HG03378 (cell line): ENCODE results near the gene PPP1R9A.
A peak's percentile ranks its signal among the peaks of the same experiment; 100 is the strongest.

Experiments
- ATAC-seq: cut with Tn5 transposase; IDR thresholded peaks from one replicate; pipeline ENCODE4 v1.9.1; 2021; ENCODE audit warnings: mild to moderate bottlenecking, moderate library complexity; ENCODE audit not compliant: unreplicated experiment

The PPP1R9A gene

DNA sequence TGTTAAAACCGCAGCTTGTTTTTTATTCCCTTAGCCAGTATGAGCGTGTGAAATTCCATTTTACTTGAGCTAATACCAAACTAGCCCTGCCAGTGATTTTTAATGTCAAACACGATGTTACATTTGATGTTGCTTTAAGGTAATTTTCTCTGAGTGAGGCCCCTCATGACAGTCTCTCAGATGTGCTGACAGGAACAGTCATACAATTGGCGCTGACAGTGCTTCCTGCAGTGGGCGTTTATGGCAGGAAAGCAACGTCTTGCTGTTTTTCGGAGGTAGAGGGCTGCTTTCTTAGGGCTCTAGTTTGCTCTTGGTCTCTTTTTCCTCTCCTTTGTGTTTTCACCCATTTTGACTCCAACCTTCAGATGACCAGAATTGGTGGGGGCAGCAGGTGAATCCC lies 397.6 kb downstream of the PPP1R9A start:
- ATAC-seq = no peak

DNA sequence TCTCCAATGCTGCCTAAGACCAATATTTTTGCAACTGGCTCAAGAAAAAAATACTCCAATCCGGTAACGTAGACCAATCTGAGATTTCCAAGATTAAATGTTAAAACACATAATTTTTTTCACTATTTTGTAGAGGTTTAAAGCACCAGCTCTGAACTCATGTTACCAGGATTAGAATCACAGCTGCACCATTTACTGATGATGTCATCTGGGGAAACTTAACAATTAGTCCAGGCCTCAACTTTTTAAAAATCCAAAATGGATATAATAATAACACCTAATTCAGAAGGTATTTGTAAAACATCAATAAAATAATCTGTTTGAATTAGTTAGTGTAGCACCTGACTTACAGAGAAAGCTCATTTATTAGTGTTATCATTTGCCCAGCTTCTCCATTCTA lies 402.6 kb downstream of the PPP1R9A start:
- ATAC-seq = no peak

DNA sequence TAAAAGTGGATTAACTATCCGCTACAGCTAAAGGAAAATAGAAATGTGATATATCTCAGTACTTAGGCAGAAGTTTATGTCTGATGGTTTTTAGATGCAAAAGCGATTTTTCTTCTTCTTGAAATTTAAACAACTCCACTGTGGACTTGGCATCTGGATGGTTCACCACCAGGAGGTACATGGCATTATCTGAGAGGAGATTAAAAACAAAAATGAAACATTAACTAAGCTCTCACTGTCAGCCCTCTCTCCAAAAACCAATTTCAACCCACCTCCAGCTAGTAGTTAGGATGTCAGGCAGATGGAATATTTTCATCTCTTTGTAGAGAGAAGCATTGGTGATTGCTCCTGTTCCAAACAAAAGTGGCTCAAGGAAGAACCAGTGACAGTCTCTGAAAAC lies 404.0 kb downstream of the PPP1R9A start:
- ATAC-seq = no peak

DNA sequence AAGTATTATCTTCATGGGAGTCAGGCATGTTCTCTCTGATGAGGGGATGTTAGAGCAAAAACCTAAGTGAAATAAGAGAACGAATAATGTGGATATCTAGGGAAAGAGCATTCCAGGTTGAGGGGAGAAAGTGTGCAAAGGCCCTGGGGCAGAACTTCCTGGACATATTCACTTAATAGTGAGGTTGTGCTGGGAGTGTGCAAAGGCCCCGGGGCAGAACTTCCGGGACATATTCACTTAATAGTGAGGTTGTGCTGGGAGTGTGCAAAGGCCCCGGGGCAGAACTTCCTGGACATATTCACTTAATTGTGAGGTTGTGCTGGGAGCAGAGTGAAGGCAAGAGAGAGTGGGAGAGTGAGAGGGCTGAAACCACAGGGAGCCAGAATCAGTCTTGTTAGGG lies 405.2 kb downstream of the PPP1R9A start:
- no peak for ATAC-seq

DNA sequence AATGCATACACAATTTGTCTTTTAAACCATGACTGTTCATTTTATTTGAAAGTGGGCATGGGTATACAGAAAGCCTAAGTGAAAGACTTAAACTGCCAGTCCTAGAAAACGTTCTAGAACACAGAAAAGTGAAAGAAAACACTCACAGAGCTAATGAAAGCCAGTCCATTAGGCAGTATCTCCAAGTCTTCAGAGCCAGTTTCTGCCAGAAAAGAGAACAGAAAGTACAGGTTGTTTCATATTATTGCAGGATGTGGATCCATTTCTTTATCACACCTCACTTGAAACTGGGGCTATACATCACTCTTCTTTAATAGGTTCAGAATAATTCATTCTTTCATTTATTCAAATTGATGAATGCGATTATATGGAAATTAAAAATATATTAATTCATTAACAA lies 409.2 kb downstream of the PPP1R9A start:
- ATAC-seq = peak; percentile 87

DNA sequence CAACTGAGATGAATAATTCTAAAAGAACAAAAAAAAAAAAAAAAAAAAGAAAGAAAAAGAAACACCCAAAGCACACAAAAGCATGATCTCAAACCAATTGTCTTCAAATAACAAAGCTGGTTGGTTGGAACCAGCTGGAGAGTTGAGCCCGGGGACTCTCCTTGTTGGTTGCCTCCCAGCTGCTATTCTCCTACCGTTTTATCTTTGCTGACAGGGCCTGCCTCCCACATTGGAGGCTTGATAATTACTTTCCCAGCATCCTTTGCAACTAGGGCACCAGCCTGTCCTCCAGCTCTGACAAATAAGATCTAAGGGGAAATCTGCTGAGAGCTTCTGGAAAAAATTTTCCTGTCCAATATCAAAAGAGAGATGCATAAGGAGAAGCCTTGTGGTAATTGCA lies 410.2 kb downstream of the PPP1R9A start:
- no peak for ATAC-seq

DNA sequence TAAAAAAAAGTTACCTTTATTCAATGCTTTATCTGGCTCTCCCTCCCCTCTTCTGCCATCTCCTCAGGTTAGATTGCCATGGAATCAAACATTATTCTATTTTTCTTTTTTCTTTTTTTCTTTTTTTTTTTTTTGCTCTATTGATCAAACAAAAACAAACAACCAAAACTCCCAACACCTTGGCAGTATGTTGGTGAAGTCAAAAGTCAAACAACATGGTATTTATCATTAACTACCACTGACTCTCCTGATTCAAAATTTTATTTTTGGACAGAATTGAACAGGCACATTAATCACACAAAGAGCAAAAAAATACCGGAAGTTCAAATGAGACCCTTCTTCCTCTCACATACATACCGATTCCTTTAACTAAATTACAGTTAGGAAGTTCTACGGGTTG lies 410.6 kb downstream of the PPP1R9A start:
- ATAC-seq = no peak

DNA sequence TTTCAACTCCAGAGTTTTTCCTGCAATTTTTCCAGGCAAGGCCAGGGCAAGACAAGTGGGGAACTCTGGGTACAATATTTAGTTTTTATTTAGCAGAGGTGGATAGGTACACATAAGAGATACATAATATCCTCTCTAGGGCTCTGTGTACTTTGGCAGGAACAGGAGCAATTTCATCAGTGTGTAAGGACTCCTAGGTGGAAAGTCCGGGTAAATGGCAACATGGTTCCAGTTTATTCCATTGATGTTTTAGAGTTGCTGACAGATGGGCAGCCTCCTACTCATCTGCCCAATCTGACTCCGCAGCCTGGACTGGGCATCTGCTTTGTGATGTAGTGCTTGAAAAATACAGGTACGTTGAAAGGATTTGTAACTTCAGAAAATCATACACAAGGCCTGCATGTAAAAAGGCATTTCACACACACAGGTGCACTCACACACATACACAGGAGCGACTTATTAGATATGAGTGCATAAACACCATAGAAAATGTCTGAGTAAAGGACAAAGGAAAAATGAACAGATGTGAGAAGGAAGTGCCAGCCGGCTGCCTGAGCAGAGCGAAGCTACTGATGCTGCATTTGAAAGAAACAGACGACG lies 411.2 kb downstream of the PPP1R9A start:
- no peak for ATAC-seq

DNA sequence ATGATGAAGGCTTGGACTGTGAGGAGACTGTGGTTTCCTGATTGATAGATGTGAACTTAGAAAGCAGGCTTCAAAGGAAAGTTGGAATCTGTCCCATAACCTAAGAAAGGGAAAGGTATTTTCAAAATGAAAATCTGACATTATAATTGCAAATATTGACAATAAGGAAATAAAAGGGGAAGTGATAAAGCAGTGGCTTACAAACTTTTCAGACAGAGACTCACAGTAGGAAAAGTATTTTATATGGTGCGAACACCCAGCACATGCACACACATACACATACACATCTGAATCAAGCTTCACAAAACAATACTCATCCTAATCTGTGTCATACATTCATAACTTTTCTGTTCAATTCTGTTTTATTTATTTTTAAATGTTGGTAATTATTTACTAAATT lies 412.2 kb downstream of the PPP1R9A start:
- ATAC-seq = no peak

DNA sequence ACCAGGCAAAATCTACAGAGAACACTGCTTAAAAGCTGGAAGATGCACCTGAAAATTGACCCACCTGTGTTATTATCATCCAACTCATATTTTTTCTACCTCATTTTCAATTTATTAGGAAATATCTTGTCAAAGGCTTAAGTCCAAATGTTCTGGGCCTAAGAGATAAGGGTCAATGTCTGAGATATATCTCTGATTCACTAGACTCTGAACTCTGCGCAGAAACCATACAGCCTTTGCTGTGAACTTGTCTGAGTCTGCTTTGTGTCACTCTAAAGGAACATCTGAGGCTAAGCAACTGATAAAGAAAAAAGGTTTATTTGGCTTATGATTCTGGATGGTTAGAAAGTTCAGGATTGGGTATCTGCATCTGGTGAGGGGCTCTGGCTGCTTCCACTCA lies 413.3 kb downstream of the PPP1R9A start:
- no peak for ATAC-seq

DNA sequence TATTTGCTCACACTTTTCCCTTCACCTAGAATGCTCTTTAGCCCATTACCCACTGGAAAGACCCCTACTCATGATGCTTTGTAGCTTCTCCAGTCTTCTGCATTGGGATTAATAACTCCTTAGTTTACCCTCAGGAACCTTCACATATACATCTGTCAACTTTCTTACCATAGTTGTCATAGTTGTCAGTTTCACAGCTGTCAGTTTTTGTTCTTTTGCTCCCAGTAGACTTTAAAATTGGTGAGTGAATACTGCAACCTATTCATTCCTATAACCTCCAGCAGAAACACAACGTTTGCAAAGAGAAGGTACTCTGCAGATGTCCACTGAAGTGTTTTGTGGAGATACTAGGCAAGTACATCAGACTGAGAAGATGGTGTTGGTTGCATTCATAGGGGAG lies 414.3 kb downstream of the PPP1R9A start:
- no peak for ATAC-seq

DNA sequence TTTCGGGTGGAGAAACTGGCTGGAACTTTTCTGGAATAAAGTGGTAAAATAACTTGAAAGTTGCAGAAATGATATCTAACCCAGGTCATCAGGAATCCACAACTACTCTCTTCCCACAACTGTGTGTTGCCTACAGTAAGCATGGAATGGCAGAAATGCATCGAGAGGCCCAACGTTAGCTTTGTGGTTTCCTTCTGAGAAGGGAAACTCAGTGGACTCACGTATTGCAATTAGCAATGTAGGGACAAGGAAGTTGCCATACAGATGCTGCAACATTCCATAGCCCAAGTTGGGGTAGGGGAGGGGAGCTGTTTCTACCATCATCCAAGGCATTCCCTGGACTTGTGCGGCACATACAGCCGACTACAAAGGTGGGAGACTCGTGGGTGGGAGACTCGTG lies 415.0 kb downstream of the PPP1R9A start:
- ATAC-seq = no peak

DNA sequence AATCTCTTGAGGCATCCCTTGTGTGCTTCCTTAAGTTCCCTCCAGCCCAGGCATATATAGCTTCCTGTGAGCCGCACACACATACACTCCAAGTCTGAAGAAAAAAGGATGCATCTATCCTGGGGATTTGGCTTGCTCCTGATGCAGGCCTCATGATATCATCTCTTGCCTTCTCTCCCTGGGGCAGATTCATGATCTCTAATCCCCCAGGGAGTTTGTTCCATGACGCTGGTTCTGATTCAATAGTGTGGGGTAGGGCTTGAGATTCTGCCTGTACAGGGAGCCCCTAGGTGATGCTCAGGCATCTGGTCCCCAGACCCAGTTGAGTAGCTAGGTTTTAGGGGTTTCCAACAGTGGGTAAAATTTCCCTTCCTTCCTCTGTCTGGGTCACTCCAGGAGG lies 415.5 kb downstream of the PPP1R9A start:
- ATAC-seq = no peak

DNA sequence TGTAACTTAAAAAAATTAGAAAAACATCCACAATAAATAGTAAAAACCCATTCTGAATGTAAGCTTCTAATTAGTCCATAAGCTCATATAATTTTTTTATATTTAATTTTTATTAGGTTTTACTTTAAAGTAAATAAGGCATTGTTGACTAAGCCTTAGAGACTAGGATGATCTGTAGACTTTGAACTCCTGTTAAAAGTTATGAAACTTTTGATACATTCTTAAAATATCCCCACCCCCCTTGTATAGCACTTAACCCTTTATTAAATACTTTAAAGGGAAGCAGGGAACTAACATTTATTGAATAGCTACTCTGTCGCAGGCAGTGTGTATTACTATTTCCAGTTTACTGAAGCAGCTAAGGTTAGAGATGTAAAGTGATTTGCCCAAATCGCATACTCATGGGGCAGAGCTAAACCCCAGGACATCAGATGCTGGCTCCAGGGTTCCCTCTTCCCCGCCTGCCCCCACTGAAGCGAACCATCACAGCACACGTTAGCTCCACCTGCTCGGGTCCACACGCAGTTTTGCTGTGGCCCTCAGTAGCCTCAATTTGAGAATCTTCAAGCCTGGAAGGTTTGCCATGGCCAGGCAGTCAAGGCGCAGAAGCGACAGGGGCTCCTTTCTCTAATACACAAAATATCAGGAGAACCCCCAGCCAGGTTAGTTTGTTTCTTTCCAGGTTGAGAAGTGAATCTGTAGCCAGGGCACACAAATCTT lies 416.2 kb downstream of the PPP1R9A start:
- no peak for ATAC-seq

DNA sequence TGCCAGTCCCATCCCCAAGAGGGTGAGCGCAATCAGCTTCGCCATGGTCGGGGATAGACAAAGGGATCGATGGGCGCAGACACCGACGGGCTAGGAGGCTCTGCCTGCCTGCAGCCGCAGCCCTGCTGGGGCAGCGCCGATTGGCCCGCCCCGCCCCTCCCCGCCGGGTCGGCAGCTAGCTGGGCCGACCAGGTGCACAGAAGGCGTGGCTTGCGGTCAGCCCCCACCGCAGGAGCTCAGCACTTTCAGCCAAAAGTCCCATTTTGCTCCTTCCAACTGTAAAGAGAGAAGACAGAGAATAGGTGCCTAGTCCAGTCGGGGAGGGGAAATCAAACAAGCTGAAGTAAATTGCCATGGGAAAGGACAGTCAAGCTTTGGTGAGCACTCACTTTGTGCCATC lies 417.0 kb downstream of the PPP1R9A start, which contains the start of gene PON1:
Gene PON1 (minus strand): TSS at position 102 of the 400 bp plus-strand sequence. CDS start 57 bp downstream, at position 45.
- no peak for ATAC-seq

DNA sequence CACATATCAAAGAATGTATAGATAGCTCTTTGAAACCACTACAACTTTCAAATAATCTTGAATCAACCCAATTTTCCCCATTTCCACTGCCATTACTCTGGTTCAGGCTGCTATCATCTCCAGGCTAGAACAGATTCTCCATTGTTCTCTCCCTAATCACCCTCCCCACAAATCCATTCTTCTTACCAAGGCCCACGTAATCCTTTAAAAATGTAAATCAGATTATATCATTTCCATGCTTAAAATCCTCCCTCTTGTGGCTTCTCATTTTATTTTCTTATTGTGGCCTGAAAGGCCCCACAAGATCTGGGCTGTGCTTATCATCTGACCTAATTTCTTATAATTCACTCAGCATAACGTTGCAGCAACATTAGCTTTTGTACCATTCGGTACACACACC lies 420.0 kb downstream of the PPP1R9A start:
- no peak for ATAC-seq

DNA sequence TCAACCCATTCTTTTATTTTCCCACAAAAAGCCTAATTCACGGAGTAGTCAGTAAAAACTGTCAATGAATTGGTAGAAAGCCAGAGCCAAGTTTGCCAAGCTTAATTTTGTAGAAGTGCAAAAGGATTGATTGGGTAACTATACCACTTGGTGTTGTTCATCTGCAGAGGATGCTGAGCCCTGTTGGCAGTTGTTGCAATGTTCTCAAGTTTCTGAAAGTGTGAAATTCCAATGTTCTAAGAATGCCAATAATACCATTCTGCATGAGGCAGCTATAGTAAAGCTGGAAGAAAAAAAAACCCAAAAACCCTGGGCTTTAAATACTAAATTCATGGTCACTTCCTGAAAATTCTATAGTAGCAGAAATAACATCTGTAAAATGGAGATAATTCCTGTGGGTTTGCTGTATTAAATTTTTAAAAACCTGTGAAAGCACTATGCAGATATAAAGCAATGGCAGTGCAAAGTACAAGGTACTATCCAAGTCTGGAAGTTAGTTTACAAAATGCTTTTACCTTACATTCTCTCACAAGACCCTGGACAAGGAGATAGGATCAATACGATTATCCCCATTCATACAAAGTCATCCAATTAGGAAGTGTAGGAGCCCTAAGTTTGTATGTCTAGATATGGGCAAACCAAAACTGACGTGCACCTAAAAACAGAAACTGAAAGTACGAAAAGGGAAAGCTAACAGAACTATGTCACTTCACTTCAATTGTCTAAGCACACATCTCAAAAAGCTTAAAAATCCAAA lies 423.0 kb downstream of the PPP1R9A start:
- ATAC-seq = peak; percentile 99

DNA sequence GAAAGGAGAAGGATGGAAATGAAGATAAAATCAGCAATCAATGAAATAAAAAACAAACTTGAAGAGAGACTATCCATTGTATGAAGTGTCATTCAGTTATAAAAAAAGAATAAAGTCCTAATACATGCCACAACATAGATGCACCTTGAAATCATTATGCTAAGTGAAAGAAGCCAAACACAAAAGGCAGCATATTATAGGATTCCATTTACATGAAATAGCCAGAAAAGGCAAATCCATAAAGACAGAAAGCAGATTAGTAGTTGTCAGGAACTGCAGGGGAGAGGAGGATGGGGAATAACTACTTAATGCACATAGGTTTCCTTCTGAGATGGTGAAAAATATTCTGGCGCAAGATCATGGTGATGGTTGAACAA lies 423.6 kb downstream of the PPP1R9A start:
- ATAC-seq = peak; percentile 40

DNA sequence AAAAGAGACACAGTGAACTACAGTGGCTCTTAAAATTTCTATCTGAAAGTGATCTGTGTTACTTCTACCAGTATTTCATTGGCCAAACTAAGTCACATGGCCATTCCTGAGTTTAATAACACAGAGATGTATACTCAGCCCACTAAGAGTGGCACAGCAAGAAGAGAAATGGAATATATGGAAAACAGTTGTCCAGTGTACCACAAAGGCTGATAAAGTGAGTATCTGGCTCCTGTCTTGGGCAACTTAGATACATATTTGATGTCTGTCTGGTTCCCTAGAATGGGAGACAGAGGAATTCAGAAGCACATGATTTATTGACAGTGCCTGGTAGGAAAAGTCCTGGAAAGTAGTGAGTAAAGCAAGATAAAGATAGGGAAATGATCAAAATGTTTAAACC lies 427.1 kb downstream of the PPP1R9A start:
- ATAC-seq = no peak

DNA sequence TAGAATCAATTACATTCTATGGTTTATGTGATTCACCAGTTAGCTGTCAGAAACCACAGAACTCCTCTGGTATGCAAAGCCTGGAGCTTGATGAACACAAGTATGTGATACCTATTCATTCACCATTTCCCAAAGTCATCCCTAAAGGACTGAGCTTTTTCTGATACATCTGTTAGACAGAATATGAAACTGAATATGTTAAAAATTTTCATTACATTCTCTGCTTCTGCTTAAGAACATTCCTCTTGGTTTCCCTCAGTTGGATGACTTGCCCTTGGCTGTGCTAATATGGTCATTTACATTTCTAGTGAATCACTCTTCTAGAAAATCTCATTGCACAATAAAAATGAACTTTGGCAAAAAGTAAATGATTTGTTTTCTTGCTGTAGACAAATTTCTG lies 427.7 kb downstream of the PPP1R9A start:
- no peak for ATAC-seq

DNA sequence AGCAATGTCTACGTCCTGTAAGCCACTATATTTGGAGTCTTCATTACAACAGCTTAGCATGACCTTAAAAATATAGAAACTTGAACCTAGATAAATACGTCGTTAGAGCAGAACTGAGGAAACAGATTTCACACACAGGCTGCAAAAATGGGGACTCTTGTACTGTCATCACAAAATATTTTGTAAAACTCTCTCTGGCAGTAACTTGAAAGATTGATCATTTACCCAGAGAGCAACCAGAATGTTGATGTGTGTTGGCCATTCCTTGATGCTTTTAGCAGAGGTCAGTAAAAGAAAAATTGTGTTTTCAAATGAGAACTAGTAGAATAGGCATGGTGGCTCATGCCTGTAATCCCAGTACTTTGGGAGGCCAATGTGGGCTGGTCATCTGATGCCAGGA lies 431.4 kb downstream of the PPP1R9A start:
- no peak for ATAC-seq

DNA sequence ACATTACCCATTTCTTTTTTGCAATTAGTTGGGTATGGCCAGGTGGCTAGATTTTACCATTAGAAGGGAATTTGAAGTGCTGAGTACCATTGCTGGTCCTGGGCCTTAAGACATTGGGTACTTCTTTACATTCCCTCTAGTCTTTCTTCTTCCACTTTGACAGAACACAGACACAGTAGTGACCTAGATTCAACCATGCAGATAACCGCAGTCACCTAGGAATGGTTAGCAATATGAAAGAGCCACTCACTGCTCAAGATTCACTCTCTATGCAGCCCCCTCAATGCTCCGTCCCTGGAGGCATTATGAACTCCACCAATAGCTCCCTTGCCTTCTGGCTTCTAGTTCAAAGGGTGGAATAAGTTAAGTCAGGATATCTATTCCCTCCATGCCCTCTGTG lies 433.1 kb downstream of the PPP1R9A start:
- no peak for ATAC-seq
